Astrocyte (in vitro differentiated cells and primary cell): ENCODE measurements around the gene EFCAB10. TPM values are rescaled to one million over a fixed set of nuclear protein-coding genes. Genes with fewer than 3 reads are reported as not detected.

Experiments
- DNase-seq: peaks from one replicate; pipeline ENCODE4 v3.0.0-alpha.2; 2010; ENCODE audit warnings: low read depth
- FAIRE-seq: peaks from 2 replicates; lab custom pipeline; 2011; peaks lifted over from hg19 to GRCh38; lab: Jason Lieb, UNC
- H2AFZ ChIP-seq: 2 replicates; pipeline ENCODE4 v1.6.0; 2012; ENCODE audit warnings: low read depth, low read length, inconsistent platforms
- H3K27ac ChIP-seq: 2 replicates; pipeline ENCODE4 v1.5.1; 2011; ENCODE audit warnings: low read depth, low read length, inconsistent platforms
- H3K27me3 ChIP-seq: 2 replicates; pipeline ENCODE4 v1.6.0; 2011; ENCODE audit warnings: low read length, inconsistent platforms; ENCODE audit not compliant: insufficient read depth
- H3K36me3 ChIP-seq: 2 replicates; pipeline ENCODE4 v1.5.1; 2011; ENCODE audit warnings: low read length, inconsistent platforms; ENCODE audit not compliant: insufficient read depth
- H3K4me1 ChIP-seq: 2 replicates; pipeline ENCODE4 v1.5.1; 2011; ENCODE audit warnings: low read length, inconsistent platforms; ENCODE audit not compliant: insufficient read depth
- H3K4me2 ChIP-seq: 2 replicates; pipeline ENCODE4 v1.6.0; 2012; ENCODE audit warnings: low read length, inconsistent platforms
- H3K4me3 ChIP-seq: 2 replicates; pipeline ENCODE4 v1.5.1; 2011; ENCODE audit warnings: low read depth, mild to moderate bottlenecking, low read length, inconsistent platforms; ENCODE audit not compliant: insufficient read depth
- H3K79me2 ChIP-seq: 2 replicates; pipeline ENCODE4 v1.6.0; 2012; ENCODE audit warnings: mild to moderate bottlenecking, low read length, inconsistent platforms; ENCODE audit not compliant: insufficient read depth
- H3K9ac ChIP-seq: 2 replicates; pipeline ENCODE4 v1.6.0; 2012; ENCODE audit warnings: mild to moderate bottlenecking, low read length, inconsistent platforms
- H3K9me3 ChIP-seq: 2 replicates; pipeline ENCODE4 v1.5.1; 2012; ENCODE audit warnings: low read depth, mild to moderate bottlenecking, low read length, inconsistent platforms; ENCODE audit not compliant: insufficient read depth
- H4K20me1 ChIP-seq: 2 replicates; pipeline ENCODE4 v1.6.0; 2012; ENCODE audit warnings: low read length, inconsistent platforms; ENCODE audit not compliant: insufficient read depth
- H3K27ac Mint-ChIP-seq: one replicate; pipeline ENCODE4 v1.8.0; 2021; ENCODE audit warnings: mild to moderate bottlenecking, mixed read lengths; ENCODE audit not compliant: unreplicated experiment
- H3K27me3 Mint-ChIP-seq: one replicate; pipeline ENCODE4 v1.8.0; 2021; ENCODE audit warnings: low read depth, mixed read lengths; ENCODE audit not compliant: unreplicated experiment
- H3K36me3 Mint-ChIP-seq: one replicate; pipeline ENCODE4 v1.8.0; 2021; ENCODE audit warnings: low read depth, mixed read lengths; ENCODE audit not compliant: unreplicated experiment
- H3K4me1 Mint-ChIP-seq: one replicate; pipeline ENCODE4 v1.8.0; 2021; ENCODE audit warnings: low read depth, mixed read lengths; ENCODE audit not compliant: unreplicated experiment
- H3K4me3 Mint-ChIP-seq: one replicate; pipeline ENCODE4 v1.8.0; 2021; ENCODE audit warnings: mild to moderate bottlenecking, moderate library complexity, mixed read lengths; ENCODE audit not compliant: unreplicated experiment
- H3K9me3 Mint-ChIP-seq: one replicate; pipeline ENCODE4 v1.8.0; 2021; ENCODE audit warnings: mild to moderate bottlenecking, mixed read lengths; ENCODE audit not compliant: unreplicated experiment
- CTCF ChIP-seq: IDR thresholded peaks from 2 replicates; pipeline ENCODE4 v1.5.1; 2011; ENCODE audit warnings: low read depth, mild to moderate bottlenecking, inconsistent platforms, low read length, moderate library complexity; ENCODE audit not compliant: insufficient read depth
- EZH2 ChIP-seq: IDR thresholded peaks from 2 replicates; pipeline ENCODE4 v1.6.1; 2012; ENCODE audit warnings: mild to moderate bottlenecking, low read length, inconsistent platforms; ENCODE audit not compliant: insufficient read depth
- total RNA-seq: library from RNA; stranded (reverse); gene quantifications from 2 replicates; pipeline ENCODE4 v1.2.1, GENCODE V29; 2021

Gene EFCAB10
- total RNA-seq, 1 donor from 2014 or later: 0.52 TPM

GRCh38 chr7:105617280-105618015 lies 36.2 kb upstream of the EFCAB10 start:
- no peaks in the 10 kb centered on the region for H3K36me3 ChIP-seq

DNA sequence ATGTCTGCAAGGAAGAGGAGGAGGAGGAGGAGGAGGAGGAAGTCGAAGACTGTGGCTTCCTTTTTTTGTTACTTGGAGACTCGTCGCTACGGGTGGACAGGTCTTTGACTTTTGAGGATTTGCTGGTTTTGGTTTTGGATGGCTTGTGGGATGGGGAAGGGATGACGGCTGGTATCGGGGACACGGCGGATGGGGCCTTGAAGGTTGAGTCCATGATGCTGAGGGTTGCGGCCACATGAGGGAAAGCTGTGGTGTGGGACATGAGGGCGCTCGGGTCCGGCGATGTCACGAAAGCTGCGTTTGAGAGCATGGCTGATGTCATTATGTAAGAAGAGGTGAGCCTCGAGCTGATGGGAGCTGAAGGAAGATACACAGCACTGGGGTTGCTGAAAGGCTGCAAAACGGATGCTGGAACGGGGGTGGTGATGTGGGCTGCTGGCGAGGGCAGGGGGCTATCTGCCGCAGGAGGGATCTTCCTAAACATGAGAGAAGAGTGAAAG lies 33.1 kb upstream of the EFCAB10 start:
- Mint-ChIP-seq H3K27me3 (peaks cover 3% of the 10 kb centered on the region), H3K27ac (no peak overlapping the region), H3K4me1 (no peaks in the 10 kb centered on the region)

More at GRCh38 chr7:105617280-105618015, 36.2 kb upstream of the EFCAB10 start:
- H3K4me1 ChIP-seq: no peaks in the 10 kb centered on the region
- no peak for TF ChIP-seq CTCF
- TF ChIP-seq EZH2: no peak
- DNase-seq: no peak
- no peak overlapping the region for H3K9ac ChIP-seq
- H3K36me3 Mint-ChIP-seq: peaks cover 3% of the 10 kb centered on the region
- peaks cover 3% of the 10 kb centered on the region for H3K27me3 Mint-ChIP-seq
- H3K4me1 Mint-ChIP-seq: no peaks in the 10 kb centered on the region
- no peak overlapping the region for H3K27ac Mint-ChIP-seq
- no peak overlapping the region for H3K4me3 ChIP-seq
- H3K27me3 ChIP-seq: no peaks in the 10 kb centered on the region
- peaks cover 2% of the 10 kb centered on the region for H3K9me3 Mint-ChIP-seq
- no peak overlapping the region for H3K27ac ChIP-seq
- no peaks in the 10 kb centered on the region for H4K20me1 ChIP-seq
- H3K9me3 ChIP-seq: no peaks in the 10 kb centered on the region
- no peak for FAIRE-seq
- no peak overlapping the region for H3K4me3 Mint-ChIP-seq
- H2AFZ ChIP-seq: no peak overlapping the region
- no peaks in the 10 kb centered on the region for H3K79me2 ChIP-seq
- no peak overlapping the region for H3K4me2 ChIP-seq

More for the DNA sequence above, 33.1 kb upstream of the EFCAB10 start:
- peaks cover 3% of the 10 kb centered on the region for H3K36me3 Mint-ChIP-seq
- Histone ChIP-seq H3K27ac (no peak overlapping the region), H3K4me1 (peaks cover 8% of the 10 kb centered on the region), H2AFZ (no peak overlapping the region), H3K4me2 (no peak overlapping the region), H3K9me3 (no peaks in the 10 kb centered on the region), H3K36me3 (no peaks in the 10 kb centered on the region), H4K20me1 (no peaks in the 10 kb centered on the region), H3K4me3 (no peak overlapping the region), H3K79me2 (no peaks in the 10 kb centered on the region), H3K9ac (no peak overlapping the region), H3K27me3 (no peaks in the 10 kb centered on the region)
- no peak for DNase-seq
- TF ChIP-seq EZH2 (no peak), CTCF (no peak)
- no peak for FAIRE-seq
- peaks cover 2% of the 10 kb centered on the region for H3K9me3 Mint-ChIP-seq
- H3K4me3 Mint-ChIP-seq: no peak overlapping the region
